MCF 10A (cell line): Measurements from ENCODE around the gene DGKI. TPM values are rescaled to one million over a fixed set of nuclear protein-coding genes. Genes with fewer than 3 reads are reported as not detected.
A peak's percentile ranks its signal among the peaks of the same experiment; 100 is the strongest.

Experiments
- BruUV-seq: library from RNA; stranded (reverse); fragments of 400-500 nt; replicated peaks from 2 replicates; lab custom pipeline; 2021; lab: Mats Ljungman, UMichigan
- CTCF ChIA-PET: fragments of 300-600 bp; sonication (Branson Sonifier 250); formaldehyde crosslinking; extraction: SDS; loops from one replicate; lab custom pipeline; 2021; ENCODE audit warnings: antibody characterized with exemption, inconsistent platforms; lab: Yijun Ruan, JAX
- POLR2A ChIA-PET: fragments of 300-600, 350-650 bp; sonication (Branson Sonifier 250); formaldehyde crosslinking; extraction: SDS; loops from one replicate; lab custom pipeline; 2020; ENCODE audit warnings: antibody characterized with exemption, inconsistent platforms; lab: Yijun Ruan, JAX
- DNase-seq: peaks from one replicate; pipeline ENCODE4 v3.0.0-alpha.2; 2018; ENCODE audit not compliant: unreplicated experiment
- H3K27ac Mint-ChIP-seq: one replicate; pipeline ENCODE4 v1.8.0; 2022; ENCODE audit warnings: mild to moderate bottlenecking, low read depth, mixed read lengths; ENCODE audit not compliant: unreplicated experiment
- H3K27me3 Mint-ChIP-seq: one replicate; pipeline ENCODE4 v1.8.0; 2022; ENCODE audit warnings: mixed read lengths; ENCODE audit not compliant: insufficient read depth, unreplicated experiment
- H3K36me3 Mint-ChIP-seq: one replicate; pipeline ENCODE4 v1.8.0; 2022; ENCODE audit warnings: mild to moderate bottlenecking, moderate library complexity, mixed read lengths; ENCODE audit not compliant: insufficient read depth, unreplicated experiment
- H3K4me1 Mint-ChIP-seq: one replicate; pipeline ENCODE4 v1.8.0; 2022; ENCODE audit warnings: mixed read lengths; ENCODE audit not compliant: insufficient read depth, unreplicated experiment
- H3K4me3 Mint-ChIP-seq: one replicate; pipeline ENCODE4 v1.8.0; 2022; ENCODE audit warnings: mild to moderate bottlenecking, moderate library complexity, mixed read lengths; ENCODE audit not compliant: unreplicated experiment
- H3K9me3 Mint-ChIP-seq: one replicate; pipeline ENCODE4 v1.8.0; 2022; ENCODE audit warnings: mixed read lengths; ENCODE audit not compliant: unreplicated experiment
- CTCF ChIP-seq: fragments of 200-600 bp; IDR thresholded peaks from one replicate; pipeline ENCODE4 v1.8.0; 2022; ENCODE audit warnings: antibody characterized with exemption, mild to moderate bottlenecking; ENCODE audit not compliant: unreplicated experiment
- intact Hi-C: fragments of 100-400 bp; cut with micrococcal nuclease; formaldehyde crosslinking; loops from 2 replicates; pipeline ENCODE4 v1.14.1; 2022
- total RNA-seq: library from RNA; stranded (reverse); gene quantifications from 2 replicates; pipeline ENCODE4 v1.2.3, GENCODE V29; 2022

The DGKI gene
- total RNA-seq, 1 experiment from 2014 or later: 1.4 TPM

- peak; percentile 47 for DNase-seq
- no peaks in the 10 kb centered on the region for H3K27me3 Mint-ChIP-seq
- peaks cover 2% of the 10 kb centered on the region for H3K4me1 Mint-ChIP-seq
- ChIA-PET CTCF (interaction anchor here (0.7 kb wide), 2 partner anchors 184 to 251 kb away, joined by 3 read pairs; no protein-coding TSS in a partner anchor), POLR2A (interaction anchor here (1.6 kb wide), 1 partner anchor 12 kb away, joined by 3 read pairs; no protein-coding TSS in a partner anchor)
- BruUV-seq: no TSS peak
- H3K27ac Mint-ChIP-seq: no peak overlapping the region
- intact Hi-C loops: no loop called here
- H3K9me3 Mint-ChIP-seq: no peaks in the 10 kb centered on the region
- no peak overlapping the region for H3K4me3 Mint-ChIP-seq
- no peak for TF ChIP-seq CTCF
- peaks cover 46% of the 10 kb centered on the region for H3K36me3 Mint-ChIP-seq
Measured at GRCh38 chr7:137873979-137874777, 27.4 kb upstream of the DGKI start.

- no peak overlapping the region for H3K4me3 Mint-ChIP-seq
- no peak for TF ChIP-seq CTCF
- no peak for DNase-seq
- H3K27ac Mint-ChIP-seq: peak overlapping the region; percentile 2
- no peaks in the 10 kb centered on the region for H3K27me3 Mint-ChIP-seq
- H3K9me3 Mint-ChIP-seq: no peaks in the 10 kb centered on the region
- no TSS peak for BruUV-seq
- intact Hi-C loops: no loop called here
- H3K36me3 Mint-ChIP-seq: peaks cover 45% of the 10 kb centered on the region
- H3K4me1 Mint-ChIP-seq: no peaks in the 10 kb centered on the region
- CTCF ChIA-PET: no interaction called here
- POLR2A ChIA-PET: no interaction called here
Measured at GRCh38 chr7:137873524-137873923, 26.8 kb upstream of the DGKI start.

- POLR2A ChIA-PET: interaction anchor here (1.4 kb wide), 1 partner anchor 13 kb away, joined by 3 read pairs; no protein-coding TSS in a partner anchor
- BruUV-seq: no TSS peak
- no peak for TF ChIP-seq CTCF
- Mint-ChIP-seq H3K27ac (no peak overlapping the region), H3K4me1 (no peaks in the 10 kb centered on the region), H3K36me3 (peaks cover 39% of the 10 kb centered on the region), H3K4me3 (no peak overlapping the region), H3K9me3 (no peaks in the 10 kb centered on the region), H3K27me3 (no peaks in the 10 kb centered on the region)
- intact Hi-C loops: no loop called here
- CTCF ChIA-PET: interaction anchor here (0.8 to 1.1 kb wide), 2 partner anchors 214 to 215 kb away, joined by 3 to 5 read pairs; no protein-coding TSS in a partner anchor
- DNase-seq: no peak
Measured at GRCh38 chr7:137871170-137871915, 24.6 kb upstream of the DGKI start.

- CTCF ChIA-PET: interaction anchor here (1.1 kb wide), 1 partner anchor 215 kb away, joined by 5 read pairs; no protein-coding TSS in a partner anchor
- no TSS peak for BruUV-seq
- no peak for DNase-seq
- intact Hi-C loops: no loop called here
- H3K9me3 Mint-ChIP-seq: peaks cover 2% of the 10 kb centered on the region
- no peaks in the 10 kb centered on the region for H3K27me3 Mint-ChIP-seq
- no peak overlapping the region for H3K27ac Mint-ChIP-seq
- POLR2A ChIA-PET: interaction anchor here (0.8 to 1.4 kb wide), 2 partner anchors 14 to 34 kb away, joined by 3 read pairs; no protein-coding TSS in a partner anchor
- H3K4me1 Mint-ChIP-seq: no peaks in the 10 kb centered on the region
- TF ChIP-seq CTCF: no peak
- no peak overlapping the region for H3K4me3 Mint-ChIP-seq
- peaks cover 40% of the 10 kb centered on the region for H3K36me3 Mint-ChIP-seq
Measured at GRCh38 chr7:137870684-137871083, 23.9 kb upstream of the DGKI start.
